ENCODE data around the gene ILKAP.

DNA sequence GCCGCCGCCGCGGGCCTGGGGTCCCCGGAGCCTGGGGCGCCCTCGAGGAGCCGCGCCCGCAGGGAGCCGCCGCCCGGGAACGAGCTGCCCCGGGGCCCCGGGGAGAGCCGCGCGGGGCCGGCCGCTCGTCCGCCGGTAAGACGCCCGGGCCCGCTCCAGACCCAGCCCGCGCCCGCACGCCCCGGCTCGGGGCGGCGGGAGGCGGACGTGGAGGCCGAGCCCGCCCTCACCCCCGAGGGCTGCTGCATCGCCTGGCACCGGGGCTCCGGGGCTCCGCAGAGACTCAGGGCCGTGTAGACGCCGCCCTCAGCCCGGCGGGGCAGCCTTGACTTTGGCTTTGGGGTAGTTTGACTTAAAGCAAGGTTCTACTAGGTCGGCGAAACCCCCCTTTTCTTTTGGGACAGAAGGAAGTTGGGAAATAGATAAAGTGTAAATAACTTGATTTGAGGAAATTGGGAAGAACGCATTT, 44.4 kb downstream of the ILKAP start:
- TF ChIP-seq, protein P1, sequence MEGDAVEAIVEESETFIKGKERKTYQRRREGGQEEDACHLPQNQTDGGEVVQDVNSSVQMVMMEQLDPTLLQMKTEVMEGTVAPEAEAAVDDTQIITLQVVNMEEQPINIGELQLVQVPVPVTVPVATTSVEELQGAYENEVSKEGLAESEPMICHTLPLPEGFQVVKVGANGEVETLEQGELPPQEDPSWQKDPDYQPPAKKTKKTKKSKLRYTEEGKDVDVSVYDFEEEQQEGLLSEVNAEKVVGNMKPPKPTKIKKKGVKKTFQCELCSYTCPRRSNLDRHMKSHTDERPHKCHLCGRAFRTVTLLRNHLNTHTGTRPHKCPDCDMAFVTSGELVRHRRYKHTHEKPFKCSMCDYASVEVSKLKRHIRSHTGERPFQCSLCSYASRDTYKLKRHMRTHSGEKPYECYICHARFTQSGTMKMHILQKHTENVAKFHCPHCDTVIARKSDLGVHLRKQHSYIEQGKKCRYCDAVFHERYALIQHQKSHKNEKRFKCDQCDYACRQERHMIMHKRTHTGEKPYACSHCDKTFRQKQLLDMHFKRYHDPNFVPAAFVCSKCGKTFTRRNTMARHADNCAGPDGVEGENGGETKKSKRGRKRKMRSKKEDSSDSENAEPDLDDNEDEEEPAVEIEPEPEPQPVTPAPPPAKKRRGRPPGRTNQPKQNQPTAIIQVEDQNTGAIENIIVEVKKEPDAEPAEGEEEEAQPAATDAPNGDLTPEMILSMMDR (IDR thresholded peaks at IDR 0.05): no peak
- TF ChIP-seq POLR2A (IDR thresholded peaks at IDR 0.05): no peak
